K562 (cell line): ENCODE data around the gene CPNE2. TPM values are rescaled to one million over a fixed set of nuclear protein-coding genes. Genes with fewer than 3 reads are reported as not detected.

Experiments
- ARID2 ChIP-seq: fragments of 450-650 bp; IDR thresholded peaks from 2 replicates; pipeline ENCODE4 v1.6.1; 2017; ENCODE audit warnings: antibody characterized with exemption, mild to moderate bottlenecking
- ATF3 ChIP-seq, 2 experiments: fragments of 450-650 bp in 1 of 2; sonication (generic) in 1 of 2; formaldehyde crosslinking in 1 of 2; IDR thresholded peaks in 1 of 2; conservative IDR thresholded peaks in 1 of 2; 2 replicates each; pipeline versions ENCODE4 v1.6.1 to v1.8.1; 2016 to 2023; ENCODE audit warnings: mild to moderate bottlenecking in 2 of 2, moderate library complexity in 2 of 2, inconsistent platforms in 1 of 2, missing genetic modification reagents in 1 of 2
- DACH1 ChIP-seq: fragments of 450-650 bp; IDR thresholded peaks from 2 replicates; pipeline ENCODE4 v1.6.1; 2018; ENCODE audit not compliant: partially characterized antibody
- EP300 ChIP-seq: IDR thresholded peaks from 2 replicates; pipeline ENCODE4 v1.6.1; 2012; ENCODE audit warnings: low read length, improper control_type of control experiment
- ETV1 ChIP-seq: fragments of 450-650 bp; conservative IDR thresholded peaks from 2 replicates; pipeline ENCODE4 v1.6.1; 2016; ENCODE audit warnings: missing genetic modification characterization, control low read depth, low read depth, missing compliant biosample characterization
- GTF2A2 ChIP-seq: IDR thresholded peaks from 2 replicates; pipeline ENCODE4 v1.6.1; 2016; ENCODE audit warnings: mild to moderate bottlenecking, missing genetic modification characterization, missing compliant biosample characterization
- KLF16 ChIP-seq: IDR thresholded peaks from 2 replicates; pipeline ENCODE4 v1.6.1; 2016; ENCODE audit warnings: antibody characterized with exemption
- MAX ChIP-seq: sonication (generic); formaldehyde crosslinking; IDR thresholded peaks from 2 replicates; pipeline ENCODE4 v1.9.0; 2022; ENCODE audit warnings: mild to moderate bottlenecking, missing genetic modification reagents
- MAZ ChIP-seq, 2 experiments: fragments of 450-650 bp in 1 of 2; sonication (generic) in 1 of 2; formaldehyde crosslinking; IDR thresholded peaks in 1 of 2; conservative IDR thresholded peaks in 1 of 2; 2 replicates each; pipeline versions ENCODE4 v1.4.0 to v1.5.0; 2020; ENCODE audit warnings: mild to moderate bottlenecking in 1 of 2, missing genetic modification reagents in 1 of 2
- NFIC ChIP-seq: fragments of 450-650 bp; IDR thresholded peaks from 2 replicates; pipeline ENCODE4 v1.6.1; 2017; ENCODE audit warnings: mild to moderate bottlenecking, inconsistent platforms
- RAD21 ChIP-seq, 2 experiments: fragments of 250-450 bp in 1 of 2; fragments of 450-650 bp in 1 of 2; sonication (Bioruptor Pico) in 1 of 2; formaldehyde crosslinking in 1 of 2; IDR thresholded peaks in 1 of 2; conservative IDR thresholded peaks in 1 of 2; 2 replicates each; pipeline versions ENCODE4 v1.4.0 to v1.8.0; 2020 to 2022; ENCODE audit warnings: mild to moderate bottlenecking in 2 of 2, moderate library complexity in 1 of 2
- RCOR1 ChIP-seq, 2 experiments: IDR thresholded peaks; 2 replicates each; pipeline ENCODE4 v1.6.1; 2012; ENCODE audit warnings: low read depth in 2 of 2, low read length in 2 of 2, borderline replicate concordance in 1 of 2, improper control_type of control experiment in 1 of 2
- SETDB1 ChIP-seq: IDR thresholded peaks from one replicate; pipeline ENCODE4 v1.6.1; 2012; ENCODE audit warnings: low read length, control low read depth, inconsistent platforms
- SMC3 ChIP-seq: conservative IDR thresholded peaks from 2 replicates; pipeline ENCODE4 v1.6.1; 2011; ENCODE audit warnings: low read depth, low read length, improper control_type of control experiment; ENCODE audit not compliant: insufficient read depth
- VEZF1 ChIP-seq: fragments of 200-800 bp; sonication (Bioruptor generic); IDR thresholded peaks from 2 replicates; pipeline ENCODE4 v1.6.1; 2017; ENCODE audit warnings: missing genetic modification characterization, missing compliant biosample characterization
- ZNF384 ChIP-seq: IDR thresholded peaks from 2 replicates; pipeline ENCODE4 v1.6.1; 2012; ENCODE audit warnings: low read depth, low read length, improper control_type of control experiment
- ZNF407 ChIP-seq: fragments of 450-650 bp; IDR thresholded peaks from 2 replicates; pipeline ENCODE4 v1.6.1; 2016; ENCODE audit warnings: low read depth
- polyA plus RNA-seq, 8 experiments: library from polyadenylated mRNA; depleted of rRNA in 4 of 8; stranded (reverse) in 5 of 8; unstranded in 3 of 8; fragments of >200 nt; fragmentation: Nextera tagmentation in 2 of 8; fragmentation: Illumina TruSeq in 1 of 8; extraction: Ambion mirVana in 2 of 8; extraction: Trizol in 1 of 8; gene quantifications; 2 replicates each; pipeline versions ENCODE4 v1.2.1 to v1.2.3, GENCODE V29; 2011 to 2014; ENCODE audit warnings: inconsistent platforms in 1 of 8, missing spikeins in 1 of 8
- total RNA-seq, 7 experiments: library from RNA; depleted of rRNA in 6 of 7; stranded (reverse); fragments of >200 nt in 6 of 7; fragmentation: Illumina TruSeq in 2 of 7; extraction: Trizol in 2 of 7; gene quantifications; 2 replicates each; pipeline versions ENCODE4 v1.2.1 to v1.2.3, GENCODE V29; 2011 to 2021; ENCODE audit warnings: low replicate concordance in 1 of 7

CPNE2 gene
- total and polyA plus RNA-seq, 9 of the 15 experiments (the other 6 are each of a cell fraction or from before 2014, with no cell fraction given): 3.0 to 13.9 (median 8.6) TPM

- no peak for TF ChIP-seq ZNF407
- TF ChIP-seq ETV1: 0 out of 2 replicates have a peak, but pooled peaks have one; percentile 42
- 0 out of 2 replicates have a peak, but pooled peaks have one; percentile 16 for TF ChIP-seq ZNF384
- peak; percentile 50; the same call in 1 of the 2 replicates for TF ChIP-seq VEZF1 (CRISPR knock-in tag)
- TF ChIP-seq KLF16: peak; percentile 62; the same call in 1 of the 2 replicates
- no peak for TF ChIP-seq GTF2A2 (tag)
- TF ChIP-seq RCOR1 (IDR thresholded peaks at IDR 0.05; ENCODE audit: borderline replicate concordance in 1 of 2, low read depth in 2 of 2, low read length in 2 of 2): peak in 1 of 2 experiments; percentile 62; a peak in 2 of 4 replicates
- no peak for TF ChIP-seq SETDB1
- peak; percentile 92 for TF ChIP-seq NFIC
- no peak for TF ChIP-seq ATF3 (IDR thresholded peaks at IDR 0.05)
- TF ChIP-seq ATF3 (CRISPR knock-in tag; conservative IDR thresholded peaks at IDR 0.05): no peak
- TF ChIP-seq SMC3: peak; percentile 89
- peak; percentile 60; the same call in 1 of the 2 replicates for TF ChIP-seq ARID2
- TF ChIP-seq MAX (CRISPR knock-in tag): 0 out of 2 replicates have a peak, but pooled peaks have one; percentile 17
- TF ChIP-seq EP300: no peak
- peak; percentile 78 to 92 for TF ChIP-seq RAD21 (CRISPR knock-in tag; conservative IDR thresholded peaks at IDR 0.05 in 1 of 2, IDR thresholded peaks at IDR 0.05 in 1 of 2)
- peak; percentile 29 for TF ChIP-seq DACH1
- 0 out of 4 replicates have a peak, but pooled peaks of 1 of the 2 experiments have one; percentile 28 for TF ChIP-seq MAZ (CRISPR knock-in tag; conservative IDR thresholded peaks at IDR 0.05 in 1 of 2, IDR thresholded peaks at IDR 0.05 in 1 of 2)
Observed at GRCh38 chr16:57084257-57084770, 8.1 kb upstream of the CPNE2 start (continued).
